ENCODE results near the gene NTRK2.
A peak's percentile ranks its signal among the peaks of the same experiment; 100 is the strongest.

The NTRK2 gene

DNA sequence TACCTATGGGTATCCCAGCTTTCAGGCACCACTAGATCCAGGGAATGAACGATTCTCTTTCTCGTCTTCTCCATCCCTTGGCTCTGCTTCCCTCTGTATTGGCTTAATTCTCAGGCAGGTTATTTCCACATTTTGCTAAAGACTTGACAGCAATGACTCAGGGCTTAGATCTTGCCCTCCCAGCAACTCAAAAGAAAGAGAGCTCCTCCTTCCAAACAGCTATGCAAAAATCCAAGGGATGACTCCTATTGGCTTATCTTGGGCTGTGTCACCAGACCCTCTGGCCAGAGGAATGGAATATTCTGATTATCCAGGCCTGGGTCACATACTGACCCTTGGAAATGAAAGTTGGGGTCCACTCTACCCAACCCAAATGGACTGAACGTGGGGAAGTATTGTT is 270.2 kb downstream of the NTRK2 start:
- no peak for DNase-seq (ENCODE audit: low spot score)

DNA sequence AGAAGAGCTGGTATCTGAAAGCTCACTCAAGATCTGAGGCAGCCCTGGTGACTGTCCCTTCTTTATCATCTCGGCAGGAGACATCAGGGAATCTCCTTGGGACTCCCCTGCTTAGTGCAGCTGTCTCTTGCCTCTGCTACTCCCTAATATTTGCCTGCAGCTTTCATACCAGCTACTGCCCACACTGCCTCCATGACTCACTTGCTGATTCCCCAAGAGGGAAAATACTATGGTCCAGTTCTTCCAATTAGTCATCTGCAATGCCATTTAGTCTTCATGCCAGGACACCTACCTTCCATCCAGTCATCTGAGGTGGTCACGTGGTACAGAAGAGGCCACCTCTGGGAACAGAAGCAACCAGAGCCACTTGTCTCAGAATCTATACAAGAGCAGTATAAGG is 270.8 kb downstream of the NTRK2 start:
- DNase-seq (ENCODE audit: low spot score): no peak

DNA sequence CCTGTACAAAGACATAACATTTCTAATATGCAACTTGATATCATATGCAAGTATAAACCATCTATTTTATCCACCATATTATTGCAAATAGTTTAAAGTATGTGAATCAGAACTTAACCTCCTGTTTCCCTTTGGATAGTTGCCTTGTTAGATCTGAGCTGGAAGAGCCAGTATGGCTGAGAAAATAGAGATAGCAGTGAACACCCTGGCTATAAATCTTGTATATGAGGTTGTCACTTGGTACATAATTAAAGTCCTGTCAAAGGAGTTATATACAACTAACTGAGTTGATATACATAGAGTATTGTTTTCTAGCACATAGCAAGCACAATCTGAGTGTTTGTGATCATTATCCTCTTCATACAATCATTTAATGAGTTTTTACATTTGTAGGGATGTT is 272.3 kb downstream of the NTRK2 start:
- DNase-seq (ENCODE audit: low spot score): no peak

- no peak for DNase-seq (ENCODE audit: low spot score)
These were observed 274.0 kb downstream of the NTRK2 start for GRCh38 chr9:84943482-84944050.

GRCh38 chr9:84945878-84946538 is 276.5 kb downstream of the NTRK2 start:
- DNase-seq (ENCODE audit: low spot score): no peak

GRCh38 chr9:84947412-84947972 is 278.0 kb downstream of the NTRK2 start:
- DNase-seq (ENCODE audit: low spot score): no peak

DNA sequence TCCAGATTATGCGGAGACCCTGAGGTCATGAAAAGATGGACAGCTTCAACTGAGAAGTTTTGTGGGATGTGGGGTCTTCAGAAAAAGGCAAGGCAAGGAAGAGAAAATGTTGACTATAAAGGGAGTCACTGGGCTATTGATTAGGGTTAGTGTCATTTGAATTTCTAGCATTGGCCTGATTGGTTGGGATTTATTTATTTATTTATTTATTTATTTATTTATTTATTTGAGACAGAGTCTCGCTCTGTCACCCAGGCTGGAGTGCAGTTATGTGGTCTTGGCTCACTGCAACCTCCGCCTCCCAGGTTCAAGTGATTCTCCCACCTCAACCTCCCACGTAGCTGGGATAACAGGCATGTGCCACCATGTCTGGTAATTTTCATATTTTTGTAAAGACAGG is 279.7 kb downstream of the NTRK2 start:
- no peak for DNase-seq (ENCODE audit: low spot score)

DNA sequence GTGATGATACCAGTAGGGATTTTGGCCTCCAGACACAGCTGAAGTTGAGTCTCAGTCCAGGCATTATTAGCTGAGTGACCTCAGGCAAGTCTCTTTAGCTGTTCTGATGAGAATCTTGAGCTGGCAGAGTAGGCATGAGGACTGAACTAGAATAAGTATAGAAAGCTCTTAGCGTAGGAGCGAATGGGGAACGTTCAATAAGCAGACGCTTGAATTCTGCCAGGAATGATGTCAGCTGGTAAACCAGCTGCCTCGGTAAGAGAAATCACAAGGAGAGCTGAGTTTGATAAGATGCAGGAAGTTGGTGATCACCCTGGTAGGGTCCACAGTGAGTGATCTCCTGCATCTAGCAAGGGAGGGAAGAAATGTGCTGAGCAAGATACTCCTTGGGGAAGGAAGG is 280.4 kb downstream of the NTRK2 start:
- no peak for DNase-seq (ENCODE audit: low spot score)

DNA sequence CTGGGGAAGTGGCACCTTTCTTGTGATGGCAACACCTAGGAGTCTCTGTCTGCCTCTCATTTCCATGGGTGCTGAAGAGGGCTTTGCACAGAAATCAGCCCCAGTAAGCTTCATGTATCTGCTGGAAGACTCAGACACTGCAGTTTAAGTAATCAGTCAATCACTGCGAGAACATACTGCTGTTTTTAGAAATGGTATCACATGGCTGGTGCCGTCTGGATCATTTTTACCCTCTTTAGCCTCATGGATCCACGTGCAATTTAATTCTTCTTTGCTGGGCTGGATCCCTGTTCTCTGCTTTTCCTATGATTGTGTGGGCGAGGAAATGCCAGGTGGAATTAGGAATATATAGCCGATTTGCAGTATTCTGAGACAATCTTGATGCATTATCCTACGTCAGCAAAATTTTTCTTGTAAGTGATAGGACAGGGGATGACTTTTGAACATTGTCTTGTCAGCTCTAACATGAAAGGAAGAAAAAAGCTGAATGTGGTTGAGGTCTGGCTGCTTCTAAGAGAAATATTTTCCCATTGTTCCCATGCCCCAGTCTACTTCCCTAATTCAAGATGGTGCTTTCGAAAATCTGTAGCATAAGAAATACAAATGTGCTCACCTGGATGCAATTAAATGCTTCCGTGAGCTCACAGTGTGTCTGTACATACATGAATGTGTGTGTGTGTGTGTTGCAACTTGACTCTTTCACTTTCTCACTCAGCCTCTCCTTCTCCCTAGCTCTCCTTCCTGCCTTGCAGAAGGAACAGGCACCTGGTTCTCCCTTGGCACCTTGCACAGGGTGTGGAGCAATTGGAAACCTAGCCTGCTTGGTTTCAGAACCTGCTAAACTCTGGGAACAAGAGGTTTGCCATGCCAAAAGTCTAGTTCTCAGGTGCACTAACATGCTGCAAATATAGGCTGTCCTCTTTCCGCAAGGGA is 281.6 kb downstream of the NTRK2 start:
- no peak for DNase-seq (ENCODE audit: low spot score)

DNA sequence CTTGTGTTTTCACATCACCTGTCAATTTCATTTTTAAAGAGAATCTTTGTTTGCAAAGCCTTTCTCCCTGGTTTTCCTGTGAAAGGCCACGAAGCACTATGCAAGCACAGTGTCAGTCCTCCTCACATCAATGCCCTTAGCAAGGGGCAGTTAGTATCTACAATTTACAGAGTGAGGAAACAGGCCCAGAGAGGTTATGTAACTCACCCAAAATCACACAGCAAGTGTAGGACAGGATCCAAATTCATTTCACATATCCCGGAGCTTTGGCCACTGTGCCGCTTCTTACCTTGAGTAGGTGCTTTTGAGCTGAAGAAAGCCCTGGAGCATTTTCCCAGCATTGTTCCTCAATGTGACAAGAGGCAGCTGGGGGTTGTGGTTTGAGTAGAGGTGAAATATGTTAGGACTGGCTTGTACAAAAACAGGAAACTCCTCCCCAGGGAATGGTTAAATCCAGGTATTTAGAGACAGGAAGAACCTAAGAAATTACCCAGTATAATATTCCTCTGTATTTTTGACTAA is 283.8 kb downstream of the NTRK2 start:
- no peak for DNase-seq (ENCODE audit: low spot score)

GRCh38 chr9:84953797-84954705 is 284.5 kb downstream of the NTRK2 start:
- peak; percentile 76 for DNase-seq (ENCODE audit: low spot score)

GRCh38 chr9:84955155-84955554 is 285.6 kb downstream of the NTRK2 start:
- no peak for DNase-seq (ENCODE audit: low spot score)

DNA sequence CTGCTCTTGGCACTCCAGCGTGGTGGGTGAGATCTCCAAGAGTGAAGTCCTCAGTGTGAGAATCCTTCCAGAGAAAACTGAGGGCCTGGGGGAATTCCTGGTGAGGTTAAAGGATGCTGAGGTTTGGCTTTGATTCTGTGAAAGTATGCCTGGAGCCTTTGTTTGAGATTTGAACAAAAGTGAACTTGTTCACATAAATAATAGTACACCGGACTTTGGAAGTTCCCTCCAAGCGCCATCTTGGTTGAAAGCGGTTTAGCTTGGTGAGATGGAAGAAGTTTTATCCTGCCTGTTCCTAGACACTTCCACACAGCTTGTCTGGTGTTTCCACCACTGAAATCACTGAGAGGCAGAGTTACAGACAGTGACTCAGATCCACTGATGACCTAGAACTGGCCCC is 286.4 kb downstream of the NTRK2 start:
- DNase-seq (ENCODE audit: low spot score): no peak

- DNase-seq (ENCODE audit: low spot score): no peak
These were observed 289.8 kb downstream of the NTRK2 start for GRCh38 chr9:84959339-84959738.

- peak; percentile 9 for DNase-seq (ENCODE audit: low spot score)
These were observed 297.6 kb downstream of the NTRK2 start for GRCh38 chr9:84966876-84967830.

GRCh38 chr9:84969084-84969483 is 299.6 kb downstream of the NTRK2 start:
- no peak for DNase-seq (ENCODE audit: low spot score)

GRCh38 chr9:84969736-84970135 is 300.2 kb downstream of the NTRK2 start:
- DNase-seq (ENCODE audit: low spot score): no peak

DNA sequence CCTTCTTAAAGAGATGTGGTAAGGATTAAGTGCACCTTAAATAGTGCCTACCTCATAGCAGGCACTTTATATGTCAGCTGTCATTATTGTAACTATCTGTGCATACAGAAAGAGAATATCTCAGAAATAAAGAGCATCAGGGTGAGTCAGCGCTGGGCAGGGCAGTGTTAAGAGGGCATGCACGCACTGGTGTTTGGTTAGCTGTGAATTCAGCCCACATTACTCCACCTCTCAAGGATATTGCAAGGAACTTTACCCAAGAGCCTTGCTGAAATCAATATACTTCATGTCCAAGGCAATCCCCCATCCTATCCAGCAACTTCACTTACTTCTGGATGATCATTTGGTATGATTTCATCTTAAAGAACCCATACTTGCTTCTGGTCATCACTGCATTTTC is 300.9 kb downstream of the NTRK2 start:
- DNase-seq (ENCODE audit: low spot score): no peak

GRCh38 chr9:84971571-84971970 is 302.0 kb downstream of the NTRK2 start:
- DNase-seq (ENCODE audit: low spot score): no peak

DNA sequence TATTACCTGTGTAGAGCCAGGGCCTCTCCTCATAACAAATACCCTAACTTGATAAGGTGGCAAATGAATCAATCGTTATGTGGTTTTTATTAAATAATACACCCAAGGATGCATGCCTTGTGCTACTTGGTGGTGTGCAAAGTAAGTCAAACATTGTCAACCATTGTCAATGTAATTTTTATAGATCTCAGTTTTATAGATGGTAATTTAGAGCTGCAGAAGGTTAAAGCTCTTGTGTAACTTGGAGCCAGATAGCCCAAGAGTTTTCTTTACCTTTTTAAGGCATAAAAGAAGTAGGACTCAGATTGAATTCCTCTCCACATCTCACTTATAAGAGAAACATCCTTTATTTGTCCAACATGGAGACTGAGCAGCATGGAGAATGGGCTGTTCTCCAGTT is 304.7 kb downstream of the NTRK2 start:
- DNase-seq (ENCODE audit: low spot score): no peak

Data from germinal center (tissue), 1 donor.